GM21515 (cell line): ENCODE data around the gene RNASEH2C.
"Not testable (repeated sequence)": the region's sequence is repeated elsewhere in the genome, so short reads cannot be mapped to it uniquely, and the experiment has no call there.

Source experiments
- ATAC-seq: cut with Tn5 transposase; IDR thresholded peaks from one replicate; pipeline ENCODE4 v1.9.1; 2021; ENCODE audit not compliant: unreplicated experiment

Gene RNASEH2C

DNA sequence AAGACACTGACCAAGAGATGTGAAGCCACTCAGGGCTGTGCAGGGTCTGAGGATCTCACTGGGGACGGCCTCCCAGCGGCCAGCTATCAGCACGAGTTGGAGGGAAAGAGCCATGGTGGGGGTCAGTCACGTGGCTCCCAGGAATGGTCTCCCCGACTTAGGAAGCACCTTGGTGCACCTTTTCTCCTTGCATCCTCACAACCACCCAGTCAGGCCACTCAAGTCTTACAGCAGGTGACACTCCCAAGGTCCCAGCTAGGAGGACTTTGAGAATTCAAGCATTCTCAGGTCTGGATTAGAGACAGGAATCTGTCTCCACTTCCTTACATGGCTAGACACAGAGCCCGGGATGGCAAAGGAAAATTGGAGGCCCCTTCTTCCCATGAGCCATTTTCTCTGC, 2.7 kb downstream of the RNASEH2C start:
- no peak for ATAC-seq

GRCh38 chr11:65716774-65717405, 3.7 kb downstream of the RNASEH2C start:
- ATAC-seq: no peak

DNA sequence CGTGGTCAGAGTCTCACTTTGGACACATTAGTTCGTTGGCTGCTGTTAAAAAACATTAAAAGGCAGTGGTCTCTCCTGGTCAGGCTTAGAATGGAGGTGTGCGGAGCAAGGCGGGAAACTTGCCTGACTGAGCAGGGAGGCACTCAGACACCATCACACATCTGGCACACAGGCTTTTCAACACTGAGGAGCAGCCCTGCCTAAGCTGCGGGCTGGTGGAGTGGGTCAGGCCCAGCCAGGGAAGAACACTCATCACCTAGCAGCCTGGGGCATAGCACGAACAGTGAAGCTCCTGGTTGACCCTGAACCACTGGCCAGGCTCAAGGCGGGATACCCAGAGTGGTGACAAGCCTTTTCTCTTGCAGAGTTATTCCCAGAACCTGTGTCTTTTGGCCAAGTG, 4.3 kb downstream of the RNASEH2C start:
- ATAC-seq: no peak

- ATAC-seq: no peak
Measured at GRCh38 chr11:65714433-65714832, 6.2 kb downstream of the RNASEH2C start.

- ATAC-seq: no peak
Measured at GRCh38 chr11:65713212-65713969, 7.2 kb downstream of the RNASEH2C start.

DNA sequence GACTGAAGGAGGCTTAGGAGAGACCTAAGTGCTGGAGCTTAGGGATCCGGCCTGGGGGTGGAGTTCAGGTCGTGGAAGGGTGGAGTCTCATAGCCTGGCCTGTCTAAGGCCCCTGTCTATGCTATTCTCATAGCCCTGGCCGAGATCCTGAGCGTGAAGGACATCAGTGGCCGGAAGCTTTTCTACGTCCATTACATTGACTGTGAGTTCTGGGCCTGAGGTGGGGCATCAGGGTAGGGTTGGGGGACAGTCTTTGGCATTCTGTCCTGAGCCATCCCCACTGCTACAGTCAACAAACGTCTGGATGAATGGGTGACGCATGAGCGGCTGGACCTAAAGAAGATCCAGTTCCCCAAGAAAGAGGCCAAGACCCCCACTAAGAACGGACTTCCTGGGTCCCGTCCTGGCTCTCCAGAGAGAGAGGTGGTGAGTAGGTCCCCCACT, 7.9 kb downstream of the RNASEH2C start:
- no peak for ATAC-seq

DNA sequence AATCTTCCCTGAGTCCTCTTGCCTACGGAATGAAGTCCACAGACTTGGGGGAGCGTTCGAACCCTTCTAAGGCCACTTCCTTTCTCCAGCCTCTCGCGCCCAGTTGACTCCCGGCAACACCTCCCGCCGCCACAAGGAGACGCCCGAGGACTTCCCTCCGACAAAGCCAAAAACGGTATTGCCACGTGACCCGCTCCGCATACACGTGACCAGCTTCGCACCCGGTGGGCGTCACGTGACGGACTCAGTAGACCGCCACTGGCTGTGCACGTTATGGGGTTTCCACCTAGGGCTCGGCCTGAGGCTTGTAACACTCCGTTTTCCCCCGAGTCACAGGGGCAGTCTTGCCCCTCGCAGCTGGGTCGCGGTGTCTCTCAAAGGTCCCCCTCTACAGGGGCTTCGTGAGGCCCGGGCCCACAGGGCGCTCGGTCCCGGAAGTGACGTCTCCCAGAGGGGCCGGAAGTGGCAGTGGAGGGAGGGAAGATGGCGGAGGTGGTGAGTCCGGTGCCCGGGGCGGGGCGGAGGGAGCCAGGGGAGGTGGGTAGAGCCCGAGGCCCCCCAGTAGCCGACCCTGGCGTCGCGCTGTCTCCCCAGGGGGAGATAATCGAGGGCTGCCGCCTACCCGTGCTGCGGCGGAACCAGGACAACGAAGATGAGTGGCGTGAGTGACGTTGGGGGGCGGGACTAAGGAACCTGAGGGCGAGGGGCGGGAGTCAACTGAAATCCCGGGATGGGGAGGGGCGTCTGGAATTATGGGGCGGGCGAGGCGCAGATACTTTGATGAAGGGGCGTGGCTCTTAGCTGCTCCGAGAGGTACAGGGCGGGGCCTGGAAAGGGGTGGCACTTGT, 8.6 kb downstream of the RNASEH2C start, which contains the start of gene KAT5:
Gene KAT5 (plus strand): TSS at position 468 of the 848 bp plus-strand sequence. CDS start 16 bp downstream, at position 484.
- ATAC-seq: peak; percentile 78

GRCh38 chr11:65710421-65710820, 10.2 kb downstream of the RNASEH2C start:
- no peak for ATAC-seq

GRCh38 chr11:65709661-65710060, 10.9 kb downstream of the RNASEH2C start:
- no peak for ATAC-seq

DNA sequence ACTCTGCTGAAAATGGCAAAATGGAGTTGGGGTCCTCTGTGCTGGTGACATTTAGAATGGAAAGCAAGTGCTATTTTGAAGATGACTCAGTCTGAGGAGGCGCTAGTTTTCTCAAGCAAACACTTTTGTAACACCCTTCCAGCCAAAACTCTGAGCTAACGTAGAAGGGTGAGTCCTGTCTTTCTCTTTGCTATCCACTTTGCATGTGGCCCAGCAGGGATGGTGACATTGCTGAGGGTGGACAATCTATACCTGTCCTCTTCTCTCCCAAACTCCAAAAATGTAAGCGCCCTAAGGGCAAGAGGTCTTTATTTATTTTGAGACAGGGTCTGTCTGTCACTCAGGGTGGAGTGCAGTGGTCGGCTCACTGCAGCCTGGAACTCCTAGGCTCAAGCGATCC, 12.1 kb downstream of the RNASEH2C start:
- ATAC-seq: no peak

- not testable (repeated sequence) for ATAC-seq
Measured at GRCh38 chr11:65707002-65707401, 13.6 kb downstream of the RNASEH2C start.

DNA sequence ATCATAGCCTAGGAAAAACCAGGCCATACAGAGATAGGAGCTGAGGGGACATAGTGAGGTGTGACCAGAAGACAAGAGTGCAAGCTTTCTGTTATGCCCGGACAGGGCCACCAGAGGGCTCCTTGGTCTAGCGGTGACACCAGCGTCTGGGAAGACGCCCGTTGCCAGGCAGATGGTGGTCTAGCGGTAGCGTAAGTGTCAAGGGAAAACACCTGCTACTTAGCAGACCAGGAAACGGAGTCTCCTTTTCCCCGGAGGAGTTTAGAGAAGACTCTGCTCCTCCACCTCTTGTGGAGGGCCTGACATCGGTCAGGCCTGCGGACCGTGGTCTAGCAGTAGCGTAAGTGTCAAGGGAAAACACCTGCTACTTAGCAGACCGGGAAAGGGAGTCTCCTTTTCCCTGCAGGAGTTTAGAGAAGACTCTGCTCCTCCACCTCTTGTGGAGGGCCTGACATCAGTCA, 14.3 kb downstream of the RNASEH2C start:
- ATAC-seq: not testable (repeated sequence)

- no peak for ATAC-seq
Measured at GRCh38 chr11:65703846-65704245, 16.8 kb downstream of the RNASEH2C start.

GRCh38 chr11:65701686-65702085, 18.9 kb downstream of the RNASEH2C start:
- ATAC-seq: no peak

GRCh38 chr11:65700399-65700798, 20.2 kb downstream of the RNASEH2C start:
- ATAC-seq: no peak

GRCh38 chr11:65699306-65699705, 21.3 kb downstream of the RNASEH2C start:
- ATAC-seq: no peak

- no peak for ATAC-seq
Measured at GRCh38 chr11:65698205-65698604, 22.4 kb downstream of the RNASEH2C start.

- no peak for ATAC-seq
Measured at GRCh38 chr11:65696802-65697552, 23.6 kb downstream of the RNASEH2C start.

GRCh38 chr11:65695459-65696241, 24.9 kb downstream of the RNASEH2C start:
- no peak for ATAC-seq

GRCh38 chr11:65692367-65692766, 28.2 kb downstream of the RNASEH2C start:
- ATAC-seq: no peak
